Fibroblast of mammary gland (primary cell): Measurements from ENCODE around the gene VPS37D.
"Not testable (repeated sequence)": the region's sequence is repeated elsewhere in the genome, so short reads cannot be mapped to it uniquely, and the experiment has no call there.

ENCODE experiments used
- DNase-seq: peaks from one replicate; pipeline ENCODE4 v3.0.0-alpha.2; 2010; ENCODE audit warnings: low read depth
- H3K4me3 ChIP-seq: 2 replicates; pipeline ENCODE4 v1.5.1; 2011; ENCODE audit warnings: low read depth, mild to moderate bottlenecking, low read length, moderate library complexity; ENCODE audit not compliant: control insufficient read depth
- CTCF ChIP-seq: conservative IDR thresholded peaks from 2 replicates; pipeline ENCODE4 v1.5.1; 2011; ENCODE audit warnings: low read depth, low read length, inconsistent platforms; ENCODE audit not compliant: control insufficient read depth, insufficient read depth

Gene VPS37D

GRCh38 chr7:73669858-73670385 lies 2.3 kb downstream of the VPS37D start:
- no peak for TF ChIP-seq CTCF
- DNase-seq: no peak
- no peak overlapping the region for H3K4me3 ChIP-seq

GRCh38 chr7:73671322-73671661 lies 3.7 kb downstream of the VPS37D start:
- no peak for DNase-seq
- no peak for TF ChIP-seq CTCF
- no peak overlapping the region for H3K4me3 ChIP-seq

GRCh38 chr7:73671857-73672445 lies 4.3 kb downstream of the VPS37D start:
- DNase-seq: no peak
- no peak overlapping the region for H3K4me3 ChIP-seq
- TF ChIP-seq CTCF: no peak

- no peak overlapping the region for H3K4me3 ChIP-seq
- no peak for TF ChIP-seq CTCF
- no peak for DNase-seq
These were observed 7.0 kb downstream of the VPS37D start for GRCh38 chr7:73674468-73675124.

- not testable (repeated sequence) for DNase-seq
These were observed 8.4 kb downstream of the VPS37D start for GRCh38 chr7:73676062-73676461.

GRCh38 chr7:73678862-73679261 lies 11.2 kb downstream of the VPS37D start:
- no peak overlapping the region for H3K4me3 ChIP-seq
- TF ChIP-seq CTCF: no peak
- DNase-seq: no peak

More at GRCh38 chr7:73676062-73676461, 8.4 kb downstream of the VPS37D start:
- H3K4me3 ChIP-seq: not testable (repeated sequence)

GRCh38 chr7:73679709-73680108 lies 12.1 kb downstream of the VPS37D start:
- no peak overlapping the region for H3K4me3 ChIP-seq
- no peak for TF ChIP-seq CTCF
- DNase-seq: no peak
